Activated CD4-positive, alpha-beta T cell treated with anti-CD3 and anti-CD28 coated beads, Interleukin-10, Interleukin-2, amounts not matched to agents 100 ng/mL and 50 ng/mL, durations not matched to agents 16 hours and 8 hours (primary cell): ENCODE measurements around the gene CD82.
A peak's percentile ranks its signal among the peaks of the same experiment; 100 is the strongest.

Experiments
- DNase-seq: peaks from one replicate; pipeline ENCODE4 v3.0.0-alpha.2; 2020

Gene CD82

DNA sequence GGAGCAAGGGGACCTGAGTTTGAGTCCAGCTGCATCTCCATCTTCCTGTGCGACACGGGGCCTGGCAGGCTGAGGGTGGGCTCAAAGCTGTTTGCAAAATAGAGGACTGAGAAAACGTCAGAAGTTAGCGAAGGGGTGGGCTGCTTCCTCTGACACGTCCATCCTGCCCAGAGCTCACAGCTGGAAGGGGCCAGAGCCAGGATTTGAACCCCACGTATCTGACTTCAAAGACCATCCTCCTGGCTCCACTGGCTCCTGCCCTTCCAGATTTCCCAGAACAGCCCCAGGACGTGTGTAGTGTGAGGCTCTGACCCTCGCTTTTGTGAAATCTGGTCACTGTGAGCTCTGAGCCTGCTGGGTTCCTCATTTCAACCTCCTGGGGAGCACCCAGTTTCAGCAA, 56.3 kb downstream of the CD82 start:
- DNase-seq, result no peak

DNA sequence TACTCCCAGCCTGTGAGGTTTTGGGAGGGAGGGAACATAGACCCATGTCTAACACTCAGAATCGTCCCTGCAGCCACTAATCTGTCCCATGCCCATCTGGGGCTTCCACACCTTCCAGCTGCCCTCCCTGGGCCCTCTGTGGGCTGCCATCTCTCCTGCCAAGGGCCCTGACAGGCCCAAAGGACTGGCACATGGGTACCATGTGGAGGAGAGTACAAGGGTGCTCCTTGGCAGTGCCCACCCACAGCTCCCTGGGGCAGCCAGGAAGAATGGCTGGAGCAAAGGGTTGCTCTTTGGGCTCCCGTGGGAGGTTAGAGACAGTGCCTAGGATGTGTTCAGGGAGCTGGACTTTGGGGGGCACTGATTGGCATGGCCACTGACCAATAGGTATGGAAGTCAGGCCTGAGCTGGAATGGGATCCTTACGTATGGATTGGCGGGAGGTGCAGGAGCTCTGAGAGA, 56.8 kb downstream of the CD82 start:
- DNase-seq, result no peak

DNA sequence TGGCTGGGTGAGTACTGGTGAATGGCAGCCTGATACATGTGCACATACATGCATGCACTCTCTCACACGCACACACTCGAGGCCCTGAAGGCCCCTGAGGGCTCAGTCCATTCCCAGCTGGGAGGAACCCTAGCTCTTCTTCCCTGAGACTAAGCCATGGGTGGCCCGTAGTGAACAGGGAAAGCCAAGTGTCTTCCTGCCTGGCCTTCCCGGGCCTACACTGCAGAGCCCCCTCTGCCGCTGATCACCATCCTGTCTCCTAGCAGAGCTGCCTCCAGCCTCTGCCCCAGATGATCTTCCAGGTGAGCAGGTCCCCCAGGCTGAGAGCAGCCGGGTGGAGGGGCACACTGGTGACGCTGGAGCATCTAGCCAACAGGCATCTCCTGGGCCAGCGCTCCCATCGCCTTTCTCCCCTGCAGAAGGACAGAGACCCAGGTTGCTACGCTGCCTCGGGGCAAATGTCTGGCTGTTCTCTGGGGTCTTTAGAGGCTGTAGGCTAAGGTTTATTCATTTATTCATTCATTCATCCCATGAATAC, 57.3 kb downstream of the CD82 start:
- DNase-seq, result no peak

DNA sequence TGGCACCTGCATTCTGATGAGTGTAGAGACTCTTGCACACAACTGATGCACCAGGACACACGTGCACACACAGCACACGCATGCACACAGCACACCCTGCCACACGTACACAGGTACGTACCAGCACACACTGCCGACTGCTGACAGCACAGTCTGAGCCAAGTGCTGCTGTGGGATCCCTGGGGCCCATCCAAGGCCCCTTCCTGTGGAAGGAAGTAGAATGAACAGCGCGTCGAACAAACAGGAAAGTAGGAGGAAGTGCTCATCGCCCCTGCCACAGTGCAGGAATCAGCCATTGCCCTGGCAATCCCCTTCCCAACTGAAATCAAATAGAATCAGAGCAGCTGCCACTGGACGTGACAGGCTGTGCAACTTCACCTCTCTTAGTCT, 57.9 kb downstream of the CD82 start:
- DNase-seq, result no peak

DNA sequence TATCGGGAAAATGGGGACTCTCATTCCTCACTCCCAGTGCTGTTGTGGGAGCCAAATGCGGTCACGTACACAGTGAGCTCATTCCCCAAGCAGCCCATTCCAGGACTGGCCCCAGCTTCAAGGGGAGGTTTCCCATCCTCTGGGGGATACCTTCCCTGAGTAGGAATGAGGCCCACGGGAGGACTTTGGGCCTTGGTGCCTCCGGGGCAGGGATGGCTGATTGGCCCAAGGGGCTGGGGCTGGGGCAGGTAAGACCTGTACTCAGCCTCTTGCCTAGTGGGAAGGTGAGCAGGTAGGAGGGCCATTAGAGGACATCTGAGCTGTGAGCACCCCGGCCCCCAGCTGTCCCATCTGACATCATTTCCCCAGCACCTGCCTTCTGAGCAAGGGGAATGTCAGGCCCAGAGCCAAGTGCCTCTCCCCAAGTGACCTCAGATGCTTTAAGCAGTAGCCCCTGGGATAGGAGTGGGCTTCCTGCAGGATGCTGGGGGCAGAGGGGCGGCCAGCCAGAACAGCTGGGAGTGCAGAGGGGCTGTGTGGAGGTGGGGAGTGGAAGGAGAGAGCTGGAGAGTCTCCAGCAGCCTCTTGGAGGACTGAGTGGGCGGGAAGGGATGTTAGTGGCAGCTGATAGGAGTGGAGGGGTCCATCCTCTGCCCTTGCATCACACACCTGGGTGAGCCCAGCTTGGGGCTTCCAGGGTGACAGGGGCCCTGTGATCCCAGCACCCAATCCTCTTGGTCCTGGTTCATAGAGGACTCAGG, 58.4 kb downstream of the CD82 start:
- no peak for DNase-seq

DNA sequence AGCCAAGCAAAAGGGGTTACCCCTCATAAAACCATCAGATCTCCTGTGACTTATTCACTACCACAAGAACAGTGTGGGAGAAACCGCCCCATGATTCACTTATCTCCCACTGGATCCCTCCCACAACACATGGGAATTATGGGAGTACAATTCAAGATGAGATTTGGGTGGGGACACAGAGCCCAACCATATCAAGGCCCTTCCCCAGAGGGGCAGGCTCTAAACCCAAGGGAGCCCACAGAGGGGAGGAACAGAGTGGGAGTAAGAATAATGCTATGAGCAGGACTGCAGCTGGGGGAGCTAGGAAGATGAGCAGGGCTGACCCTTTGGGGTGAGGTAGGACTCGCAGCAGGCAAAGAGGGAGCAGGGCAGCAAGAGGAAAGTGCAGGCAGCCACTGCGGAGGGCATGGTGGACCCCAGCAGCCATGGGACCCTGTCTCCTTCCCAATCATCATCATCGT, 59.3 kb downstream of the CD82 start:
- DNase-seq, result no peak

DNA sequence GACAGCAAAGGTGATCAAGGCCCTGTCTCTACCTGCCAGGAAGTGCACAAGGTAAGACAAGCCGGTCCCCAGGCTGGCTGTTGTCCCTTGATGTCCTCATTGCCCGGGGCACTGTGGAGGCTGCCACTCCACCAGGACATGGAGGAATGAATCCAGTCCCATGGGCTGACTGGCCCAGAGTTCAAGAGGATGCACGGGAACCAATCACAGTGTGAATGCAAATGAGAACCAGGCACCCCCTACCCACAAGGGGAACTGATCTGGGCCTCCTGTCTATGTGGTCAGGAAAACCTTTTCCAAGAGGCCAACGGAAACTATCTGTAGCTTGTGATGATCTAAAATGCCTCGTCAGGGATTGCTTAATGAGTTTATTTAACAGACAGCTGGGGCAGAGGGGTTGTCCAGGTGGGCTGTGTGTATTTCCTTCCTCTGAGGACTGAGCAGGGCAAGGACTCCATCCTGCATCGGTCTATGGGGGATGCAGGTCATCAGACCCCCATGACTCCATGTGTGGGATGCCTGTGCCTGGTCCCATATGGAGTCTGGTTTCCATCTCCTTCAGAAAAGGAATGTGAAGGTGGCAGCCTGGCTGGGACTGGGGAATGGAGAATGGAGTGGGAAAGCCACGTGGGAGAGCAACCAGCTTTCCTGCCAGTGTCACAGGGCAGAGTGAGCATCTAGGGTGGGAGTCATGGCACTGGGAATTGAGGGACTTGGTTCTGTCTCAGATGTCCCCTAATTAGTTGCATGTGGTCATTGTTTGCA, 60.5 kb downstream of the CD82 start:
- no peak for DNase-seq

DNA sequence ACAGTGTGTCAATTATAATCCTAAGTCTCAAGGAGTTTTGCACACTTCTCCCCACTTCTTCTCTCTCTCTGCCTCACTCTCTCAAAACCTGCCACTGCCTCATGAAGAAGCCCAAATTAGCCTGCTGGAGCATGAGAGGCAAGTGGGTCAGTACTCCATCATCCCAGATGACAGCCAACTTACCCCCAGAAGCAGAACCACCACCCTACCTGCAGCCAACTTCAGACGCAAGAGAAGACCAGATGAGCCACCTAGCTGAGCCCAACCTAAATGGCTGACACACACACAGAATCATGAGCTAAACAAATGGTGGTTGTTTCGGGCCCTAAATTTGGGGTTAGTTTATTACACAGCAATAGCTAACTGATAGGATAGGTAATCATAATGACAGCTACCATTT, 61.2 kb downstream of the CD82 start:
- no peak for DNase-seq

DNA sequence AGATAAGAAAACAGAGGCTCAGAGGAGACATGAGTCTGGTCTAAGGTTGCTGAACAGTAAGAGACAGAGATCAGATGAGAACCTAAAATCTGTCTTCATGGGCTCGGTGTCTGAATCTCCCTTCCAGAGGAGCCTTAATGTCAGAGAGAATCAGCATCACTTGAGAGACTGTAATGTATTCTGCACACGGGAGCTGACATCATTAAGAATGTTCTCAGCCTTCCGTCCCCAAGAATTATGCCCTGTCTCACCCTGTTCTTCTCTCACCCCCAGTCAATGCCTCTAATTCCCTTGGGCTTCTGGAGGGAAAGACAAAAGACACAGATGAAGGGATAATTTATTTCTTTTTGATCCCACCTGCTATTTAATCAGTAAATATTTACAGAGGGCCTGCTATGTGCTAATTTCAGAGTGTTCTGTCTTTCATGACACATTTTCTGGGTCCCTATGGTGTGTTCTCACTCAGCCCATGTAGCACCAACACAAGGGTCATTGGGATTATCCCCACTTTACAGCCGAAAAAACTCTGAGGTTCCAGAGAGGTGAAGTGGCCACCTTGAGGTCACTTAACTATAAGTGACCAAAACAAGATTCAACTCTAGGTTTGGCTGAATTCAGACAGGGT, 61.8 kb downstream of the CD82 start:
- DNase-seq, result no peak

DNA sequence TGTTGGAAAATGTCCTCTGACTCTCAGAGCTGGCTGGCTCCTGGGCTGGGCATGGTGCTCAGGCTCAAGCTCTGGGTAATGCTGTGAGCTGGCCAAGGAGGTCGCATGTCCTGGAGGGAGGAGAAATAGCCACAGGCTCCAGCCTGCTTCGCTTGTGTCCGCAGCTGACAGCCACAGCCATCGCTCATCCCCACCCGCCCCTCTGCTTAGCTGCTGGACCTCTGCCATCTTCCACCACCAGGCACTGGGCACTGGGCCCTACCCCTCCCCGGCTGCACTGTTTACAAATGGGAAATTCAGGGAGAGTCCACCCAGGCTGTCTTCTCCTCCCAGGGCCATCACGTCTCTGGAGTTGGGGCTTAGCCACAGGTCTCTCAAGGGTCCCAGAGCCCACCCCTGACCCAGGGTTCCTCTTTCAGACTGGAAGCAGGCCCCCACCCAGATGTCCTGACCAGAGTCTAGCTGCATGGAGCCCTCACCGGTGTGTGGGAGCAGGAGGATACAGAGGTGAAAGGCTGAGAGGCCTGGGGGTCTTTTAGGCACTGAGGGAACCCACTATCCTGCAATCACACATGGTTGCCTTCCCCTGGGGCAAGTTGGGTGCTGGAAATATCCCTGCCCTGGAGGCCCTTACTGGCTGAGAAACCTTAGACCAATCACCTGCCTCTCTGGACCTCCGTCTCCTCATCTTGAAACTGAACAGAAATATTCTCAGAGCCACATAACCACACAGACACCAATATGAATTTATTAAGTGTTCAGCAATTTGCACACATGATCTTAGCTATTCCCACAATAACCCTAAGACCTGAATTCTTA, 62.7 kb downstream of the CD82 start:
- DNase-seq, result peak; percentile 20

DNA sequence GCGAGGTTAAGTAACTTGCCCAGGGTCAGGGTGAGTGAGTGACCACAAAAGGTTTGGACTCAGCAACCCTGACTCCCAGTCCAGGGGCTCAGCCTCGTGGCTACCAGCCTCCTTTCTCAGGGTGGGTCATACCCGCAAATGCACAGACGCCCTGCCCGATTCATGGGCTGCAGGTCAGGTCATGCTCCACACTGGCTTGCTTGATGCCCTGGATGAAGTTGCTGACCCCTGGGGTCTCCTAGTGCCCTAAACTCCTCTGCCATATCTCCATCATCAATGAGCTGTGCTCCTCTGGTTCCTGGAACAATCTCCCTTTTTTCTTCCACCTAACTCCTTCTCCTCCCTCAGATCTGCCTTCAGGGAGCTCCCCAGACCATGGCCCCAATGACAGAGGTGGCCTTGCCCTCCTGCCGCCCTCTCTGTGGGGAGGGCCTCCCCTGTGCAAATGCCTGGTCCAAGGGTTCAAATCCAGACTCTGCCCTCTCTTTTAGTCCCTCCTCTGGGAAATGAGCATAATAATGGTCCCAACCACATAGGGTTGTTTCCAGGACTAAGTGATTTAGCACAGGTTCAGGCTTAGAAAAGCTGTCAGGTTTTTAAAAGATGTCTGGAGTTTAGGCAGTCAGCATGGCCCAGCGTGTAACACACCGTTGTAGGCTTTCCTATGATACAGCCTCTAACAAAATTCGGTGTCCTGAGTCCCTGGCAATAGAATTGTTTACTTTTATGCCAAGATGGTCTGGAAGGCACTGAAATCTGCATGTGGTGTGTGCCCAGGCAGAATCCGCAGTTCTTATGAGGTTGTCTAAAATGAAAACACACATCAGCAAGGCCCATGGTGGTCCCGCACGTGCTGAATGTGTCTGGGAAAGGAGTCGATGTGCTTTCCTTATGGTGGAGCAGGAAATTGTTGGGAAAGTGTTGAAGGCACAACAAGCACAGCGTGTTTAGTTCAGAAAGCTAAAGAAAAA, 63.6 kb downstream of the CD82 start:
- no peak for DNase-seq

DNA sequence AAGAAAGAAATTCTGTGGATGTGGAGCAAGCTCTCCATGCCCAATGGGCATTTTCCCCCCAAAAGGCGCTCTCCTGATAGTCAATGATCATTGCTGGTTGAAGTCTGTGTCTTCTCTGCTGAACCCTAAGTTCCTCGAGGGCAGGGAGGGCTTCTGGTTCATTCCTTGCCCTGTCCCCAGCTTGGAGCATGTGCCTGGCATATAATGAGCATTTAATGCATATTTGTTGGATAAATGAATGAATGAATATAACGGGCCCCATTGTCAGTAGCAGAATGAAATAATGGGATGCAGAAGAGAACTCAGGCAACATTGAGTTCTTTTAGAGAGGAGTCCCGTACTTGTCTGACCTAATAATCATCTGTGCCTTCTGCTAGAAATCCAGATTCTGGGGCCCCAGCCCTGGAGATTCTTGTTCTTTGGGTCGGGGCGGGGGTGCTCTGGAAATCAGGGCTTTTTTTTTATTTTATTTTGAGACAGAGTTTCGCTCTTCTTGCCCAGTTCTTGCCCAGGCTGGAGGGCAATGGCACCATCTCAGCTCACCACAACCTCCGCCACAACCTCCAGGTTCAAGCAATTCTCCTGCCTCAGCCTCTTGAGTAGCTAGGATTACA, 64.4 kb downstream of the CD82 start:
- no peak for DNase-seq

DNA sequence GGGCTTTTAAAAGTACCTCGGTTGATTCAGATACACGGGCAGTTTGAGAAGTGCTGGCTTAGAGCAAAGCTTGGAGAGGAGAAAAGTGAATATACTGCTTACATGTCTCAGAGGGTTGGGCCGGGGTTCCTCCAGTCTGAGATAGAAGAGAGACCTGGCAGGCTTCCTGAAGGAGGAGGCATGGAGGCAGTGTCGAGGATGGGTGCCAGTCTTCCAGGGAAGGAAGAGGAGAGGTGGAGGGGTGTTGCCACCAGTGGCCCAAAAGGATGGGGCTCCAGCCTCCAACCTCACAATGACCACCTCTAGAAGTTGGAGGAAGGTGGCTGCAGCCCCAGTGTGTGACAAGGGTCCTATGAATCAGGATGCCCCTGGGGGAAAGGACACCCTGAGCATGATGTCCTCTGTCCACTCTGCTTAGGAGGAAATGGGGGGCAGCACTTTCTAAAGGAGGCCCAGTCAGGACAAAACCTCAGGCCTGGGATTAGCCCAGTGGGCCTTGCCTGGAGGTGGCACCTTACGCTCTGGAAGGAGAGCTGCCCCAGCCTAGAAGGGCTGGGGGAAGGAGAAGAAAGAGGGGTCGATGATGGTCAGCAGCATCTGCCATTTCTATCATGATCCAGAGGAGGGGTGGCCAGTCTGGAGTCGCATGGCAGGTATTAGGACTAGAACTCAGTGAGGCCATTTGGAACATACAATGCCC, 65.2 kb downstream of the CD82 start:
- no peak for DNase-seq

DNA sequence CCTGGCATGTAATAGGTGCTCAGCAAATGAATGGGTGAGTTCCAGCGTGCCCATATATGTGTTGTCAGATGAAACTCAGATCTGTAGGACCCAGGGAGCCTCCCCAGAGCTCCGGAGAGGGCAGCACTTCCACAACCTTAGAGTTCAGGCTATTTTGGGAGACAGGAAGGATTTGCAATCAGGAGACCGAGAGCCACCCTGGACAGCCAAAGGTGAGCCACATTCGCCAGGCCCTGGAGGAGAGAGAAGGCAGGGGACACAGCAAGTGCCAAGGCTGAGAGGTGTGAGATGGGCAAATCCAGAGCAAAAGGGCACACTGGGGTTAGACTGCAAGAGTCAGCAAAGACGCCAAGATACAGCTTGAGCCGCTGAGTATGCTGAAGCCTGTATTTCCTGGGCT, 66.4 kb downstream of the CD82 start:
- DNase-seq, result no peak

DNA sequence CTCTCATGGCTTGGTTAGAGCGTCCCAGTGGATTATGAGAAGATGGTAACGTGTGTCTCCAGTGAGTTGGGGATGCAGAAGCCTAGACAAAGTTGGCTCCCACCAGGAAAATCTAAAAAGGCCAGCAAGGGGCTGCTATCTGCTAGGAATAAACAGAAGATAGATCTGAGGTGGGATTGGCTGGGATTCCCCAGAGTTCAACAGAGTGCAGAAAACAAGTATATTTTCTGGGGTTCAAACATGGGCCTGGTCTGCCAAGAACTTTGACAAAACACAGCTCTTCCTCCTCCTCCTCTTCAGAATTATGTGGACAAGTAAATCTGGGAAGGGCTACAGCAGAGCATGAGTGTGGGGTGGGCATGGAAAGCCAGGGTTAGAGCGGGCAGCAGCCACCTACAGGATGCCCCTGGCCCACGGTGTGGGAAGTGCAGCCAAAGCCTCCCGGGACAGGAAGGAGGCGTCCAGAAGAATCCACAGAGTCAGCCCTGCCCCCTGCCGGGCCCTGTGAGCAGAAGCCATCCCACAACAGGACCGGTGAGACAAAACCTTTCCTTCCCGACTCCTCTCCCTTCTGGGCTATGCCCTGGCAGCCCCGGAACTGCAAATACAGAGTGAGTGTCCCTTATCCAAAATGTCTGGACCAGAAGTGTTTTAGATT, 67.1 kb downstream of the CD82 start:
- peak; percentile 32 for DNase-seq

DNA sequence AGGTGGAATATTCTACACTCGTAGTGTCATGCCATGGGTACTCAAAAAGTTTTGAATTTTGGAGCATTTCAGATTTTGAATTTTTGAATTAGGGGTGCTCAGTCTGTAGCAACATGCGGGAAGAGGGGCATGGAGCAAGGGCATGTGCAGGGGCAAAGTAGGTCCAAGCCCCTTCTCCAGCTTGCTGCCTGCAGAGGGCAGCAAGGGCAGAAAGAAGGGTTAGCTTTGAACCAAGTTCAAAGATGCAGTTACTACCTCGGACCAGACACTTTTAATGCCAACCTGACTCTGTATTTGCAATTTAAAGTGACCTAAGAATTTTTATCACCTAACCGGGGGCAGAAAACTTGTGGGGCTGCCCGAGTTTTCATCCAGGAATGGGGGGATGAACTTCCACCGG, 68.2 kb downstream of the CD82 start:
- no peak for DNase-seq

DNA sequence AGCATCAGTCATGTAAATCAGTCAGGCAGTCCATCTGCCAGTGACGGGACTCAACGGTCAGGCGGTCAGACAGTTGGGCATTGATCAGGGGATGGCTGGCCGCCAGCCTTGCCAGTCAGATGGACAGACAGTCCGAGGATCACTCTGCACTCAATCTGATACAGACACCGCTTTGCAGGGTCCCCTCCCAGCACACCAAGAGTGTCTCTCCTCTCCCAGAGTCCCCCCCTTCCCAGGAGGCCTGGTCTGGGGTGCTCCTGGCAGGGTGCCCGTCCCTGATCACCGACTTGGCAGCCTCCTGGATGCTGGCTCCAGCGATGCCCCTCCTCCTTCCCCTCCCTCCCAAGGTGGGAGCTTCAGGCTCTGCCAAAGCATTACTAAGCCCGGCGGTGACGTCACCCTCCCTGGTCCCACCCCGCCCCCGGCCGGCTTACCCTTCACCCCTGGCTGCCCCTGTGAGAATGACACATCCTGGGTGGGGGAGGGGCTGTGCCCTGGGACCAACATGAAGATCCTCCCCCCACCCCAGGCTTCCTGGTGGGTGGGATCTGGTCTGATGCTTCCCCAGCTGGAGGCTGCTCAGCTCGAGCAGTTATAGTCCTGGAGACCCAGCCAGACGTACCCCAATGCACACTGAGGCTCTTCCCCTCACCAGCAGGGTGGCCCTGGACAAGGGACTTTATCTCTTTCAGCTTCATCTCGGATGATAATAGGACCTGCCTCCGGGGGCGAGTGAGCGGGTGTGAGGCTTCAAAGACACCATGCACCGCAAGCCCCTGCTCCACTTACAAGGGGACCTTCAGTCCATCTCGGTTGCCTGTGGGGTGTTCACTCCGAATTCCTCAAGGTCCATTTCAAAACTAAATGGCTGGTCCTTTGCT, 69.2 kb downstream of the CD82 start:
- no peak for DNase-seq

DNA sequence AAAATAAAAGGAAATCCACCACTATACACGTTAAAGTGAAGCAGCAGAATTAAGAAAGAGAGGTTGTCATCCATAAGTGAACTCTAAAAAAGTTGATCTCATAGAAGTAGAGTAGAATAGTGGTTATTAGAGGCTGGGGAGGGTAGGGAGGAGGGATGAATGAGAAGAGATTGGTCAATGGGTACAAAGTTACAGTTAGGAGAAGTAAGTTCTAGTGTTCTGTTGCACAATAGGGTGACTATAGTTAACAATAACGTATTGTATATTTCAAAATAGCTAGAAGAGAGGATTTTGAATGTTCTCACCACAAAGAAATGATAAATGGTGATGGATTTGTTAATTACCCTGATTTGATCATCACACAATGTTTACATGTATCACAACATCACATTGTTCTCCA, 72.0 kb downstream of the CD82 start:
- DNase-seq, result no peak

DNA sequence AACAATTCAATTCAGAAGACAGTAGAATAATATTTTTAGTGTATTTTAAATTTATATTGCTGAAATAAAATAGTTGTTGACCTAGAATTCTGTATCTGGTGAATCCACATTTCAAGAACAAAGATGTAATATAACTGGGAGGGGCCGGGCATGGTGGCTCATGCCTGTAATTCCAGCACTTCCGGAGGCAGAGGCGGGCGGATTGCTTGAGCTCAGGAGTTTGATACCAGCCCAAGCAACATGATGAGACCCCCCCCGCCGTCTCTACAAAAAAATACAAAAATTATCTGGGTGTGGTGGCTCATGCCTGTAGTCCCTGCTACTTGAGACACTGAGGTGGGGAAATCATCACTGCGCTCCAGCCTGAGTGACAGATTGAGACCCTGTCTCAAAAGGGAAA, 72.6 kb downstream of the CD82 start:
- no peak for DNase-seq
